ENCODE results near the gene CDH12.

DNA sequence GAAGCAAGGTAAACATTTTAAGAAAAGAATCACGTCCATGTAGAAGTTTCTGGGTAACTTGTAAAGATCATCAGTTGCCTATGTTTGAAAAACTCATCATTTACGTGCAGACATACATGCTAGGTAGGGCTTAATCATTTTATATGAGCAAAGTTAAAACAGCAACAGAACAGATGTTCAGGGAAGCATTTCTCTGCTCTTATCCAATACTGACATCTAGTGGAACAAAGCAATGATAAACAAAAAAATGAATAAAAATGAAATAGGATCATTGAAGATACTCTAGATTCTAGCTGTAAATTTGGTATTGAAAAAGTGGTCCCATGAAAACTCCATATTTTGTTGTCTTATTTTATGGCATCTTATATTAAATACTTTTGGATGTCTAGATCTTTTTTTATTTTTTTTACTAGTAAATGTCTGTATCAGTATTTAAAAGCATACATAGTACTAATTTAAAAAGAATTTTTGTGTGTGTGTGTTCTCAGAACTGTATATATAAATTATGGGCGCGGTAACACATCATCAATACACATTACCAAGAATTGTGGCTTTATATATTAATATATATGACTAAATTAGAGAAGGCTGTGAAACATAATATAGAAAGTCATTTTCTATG is 1050.2 kb downstream of the CDH12 start:
- TF ChIP-seq TAF1 (IDR thresholded peaks at IDR 0.05; ENCODE audit: borderline replicate concordance, insufficient read depth, low read length) (no peak), POLR2AphosphoS5 (IDR thresholded peaks at IDR 0.05; ENCODE audit: low read depth, low read length) (no peak), FOXP2 (optimal IDR thresholded peaks at IDR 0.05; ENCODE audit: borderline replicate concordance, extremely low read depth, extremely low read length, insufficient read depth) (no peak)
- TF ChIP-seq, protein P1, sequence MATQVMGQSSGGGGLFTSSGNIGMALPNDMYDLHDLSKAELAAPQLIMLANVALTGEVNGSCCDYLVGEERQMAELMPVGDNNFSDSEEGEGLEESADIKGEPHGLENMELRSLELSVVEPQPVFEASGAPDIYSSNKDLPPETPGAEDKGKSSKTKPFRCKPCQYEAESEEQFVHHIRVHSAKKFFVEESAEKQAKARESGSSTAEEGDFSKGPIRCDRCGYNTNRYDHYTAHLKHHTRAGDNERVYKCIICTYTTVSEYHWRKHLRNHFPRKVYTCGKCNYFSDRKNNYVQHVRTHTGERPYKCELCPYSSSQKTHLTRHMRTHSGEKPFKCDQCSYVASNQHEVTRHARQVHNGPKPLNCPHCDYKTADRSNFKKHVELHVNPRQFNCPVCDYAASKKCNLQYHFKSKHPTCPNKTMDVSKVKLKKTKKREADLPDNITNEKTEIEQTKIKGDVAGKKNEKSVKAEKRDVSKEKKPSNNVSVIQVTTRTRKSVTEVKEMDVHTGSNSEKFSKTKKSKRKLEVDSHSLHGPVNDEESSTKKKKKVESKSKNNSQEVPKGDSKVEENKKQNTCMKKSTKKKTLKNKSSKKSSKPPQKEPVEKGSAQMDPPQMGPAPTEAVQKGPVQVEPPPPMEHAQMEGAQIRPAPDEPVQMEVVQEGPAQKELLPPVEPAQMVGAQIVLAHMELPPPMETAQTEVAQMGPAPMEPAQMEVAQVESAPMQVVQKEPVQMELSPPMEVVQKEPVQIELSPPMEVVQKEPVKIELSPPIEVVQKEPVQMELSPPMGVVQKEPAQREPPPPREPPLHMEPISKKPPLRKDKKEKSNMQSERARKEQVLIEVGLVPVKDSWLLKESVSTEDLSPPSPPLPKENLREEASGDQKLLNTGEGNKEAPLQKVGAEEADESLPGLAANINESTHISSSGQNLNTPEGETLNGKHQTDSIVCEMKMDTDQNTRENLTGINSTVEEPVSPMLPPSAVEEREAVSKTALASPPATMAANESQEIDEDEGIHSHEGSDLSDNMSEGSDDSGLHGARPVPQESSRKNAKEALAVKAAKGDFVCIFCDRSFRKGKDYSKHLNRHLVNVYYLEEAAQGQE (IDR thresholded peaks at IDR 0.05; ENCODE audit: insufficient read depth in 1 of 2, low read depth in 2 of 2, low read length in 2 of 2) = no peak

Data from PFSK-1 (cell line).